GM21360 (cell line): ENCODE measurements around the gene MACROD1.

Source experiments
- ATAC-seq: cut with Tn5 transposase; IDR thresholded peaks from one replicate; pipeline ENCODE4 v1.9.1; 2021; ENCODE audit warnings: mild to moderate bottlenecking, moderate library complexity; ENCODE audit not compliant: unreplicated experiment

The MACROD1 gene

GRCh38 chr11:64152841-64153691, 12.8 kb downstream of the MACROD1 start:
- ATAC-seq: peak; percentile 57

- no peak for ATAC-seq
Observed at GRCh38 chr11:64151337-64151736, 14.6 kb downstream of the MACROD1 start.

- no peak for ATAC-seq
Observed at GRCh38 chr11:64150481-64151239, 15.3 kb downstream of the MACROD1 start.

GRCh38 chr11:64150051-64150450, 15.9 kb downstream of the MACROD1 start:
- no peak for ATAC-seq

GRCh38 chr11:64148917-64149617, 16.8 kb downstream of the MACROD1 start:
- no peak for ATAC-seq

GRCh38 chr11:64148226-64148916, 17.5 kb downstream of the MACROD1 start:
- ATAC-seq: no peak

- ATAC-seq: no peak
Observed at GRCh38 chr11:64146036-64146955, 19.6 kb downstream of the MACROD1 start.

- ATAC-seq: no peak
Observed at GRCh38 chr11:64144587-64145472, 21.1 kb downstream of the MACROD1 start.

- ATAC-seq: no peak
Observed at GRCh38 chr11:64141081-64141783, 24.7 kb downstream of the MACROD1 start.

GRCh38 chr11:64140082-64140481, 25.8 kb downstream of the MACROD1 start:
- ATAC-seq: no peak

GRCh38 chr11:64139049-64139448, 26.9 kb downstream of the MACROD1 start:
- ATAC-seq: no peak

GRCh38 chr11:64138398-64138797, 27.5 kb downstream of the MACROD1 start:
- ATAC-seq: no peak

- ATAC-seq: no peak
Observed at GRCh38 chr11:64136765-64137441, 29.0 kb downstream of the MACROD1 start.

GRCh38 chr11:64135711-64136110, 30.2 kb downstream of the MACROD1 start:
- ATAC-seq: no peak

- ATAC-seq: no peak
Observed at GRCh38 chr11:64134963-64135362, 30.9 kb downstream of the MACROD1 start.

- ATAC-seq: no peak
Observed at GRCh38 chr11:64132982-64133705, 32.8 kb downstream of the MACROD1 start.

- no peak for ATAC-seq
Observed at GRCh38 chr11:64132191-64132771, 33.6 kb downstream of the MACROD1 start.
